GM18511 (cell line): ENCODE measurements around the gene CAMK2D.

Source experiments
- ATAC-seq: cut with Tn5 transposase; IDR thresholded peaks from one replicate; pipeline ENCODE4 v1.9.1; 2021; ENCODE audit warnings: mild to moderate bottlenecking, moderate library complexity; ENCODE audit not compliant: unreplicated experiment

Gene CAMK2D

DNA sequence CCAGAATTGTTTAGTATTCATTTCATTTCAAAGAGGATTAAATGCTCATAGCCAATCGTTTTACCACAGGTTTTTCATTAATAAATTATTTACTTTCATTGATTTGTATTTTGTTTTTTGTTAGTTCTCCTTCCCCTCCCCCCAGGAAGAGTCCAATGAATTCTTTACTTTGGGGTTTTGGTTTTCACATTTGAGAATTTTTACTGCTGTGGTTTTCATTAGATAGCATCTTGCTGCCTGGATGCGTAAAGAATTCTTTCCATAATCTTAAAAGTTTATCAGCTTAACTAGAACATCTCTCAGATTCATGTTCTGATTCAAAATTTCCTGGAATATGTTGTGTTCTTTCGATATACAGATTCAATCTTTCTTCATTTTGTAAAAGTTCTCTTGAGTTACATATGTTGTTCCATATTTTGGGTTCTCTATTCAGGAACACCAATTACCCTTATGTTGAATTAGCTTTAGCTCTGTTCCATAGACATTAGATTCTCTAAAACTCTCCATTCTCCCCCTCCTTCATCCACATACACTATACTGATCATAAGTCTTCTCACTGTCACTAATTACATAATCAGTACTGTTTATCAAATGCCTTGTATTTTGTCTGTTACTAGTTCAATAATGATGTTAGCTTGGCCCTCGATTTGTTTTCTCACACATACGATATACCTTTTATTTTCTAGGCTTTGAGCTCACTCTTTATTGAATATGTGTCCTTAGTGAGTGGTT lies 184.4 kb downstream of the CAMK2D start:
- no peak for ATAC-seq

DNA sequence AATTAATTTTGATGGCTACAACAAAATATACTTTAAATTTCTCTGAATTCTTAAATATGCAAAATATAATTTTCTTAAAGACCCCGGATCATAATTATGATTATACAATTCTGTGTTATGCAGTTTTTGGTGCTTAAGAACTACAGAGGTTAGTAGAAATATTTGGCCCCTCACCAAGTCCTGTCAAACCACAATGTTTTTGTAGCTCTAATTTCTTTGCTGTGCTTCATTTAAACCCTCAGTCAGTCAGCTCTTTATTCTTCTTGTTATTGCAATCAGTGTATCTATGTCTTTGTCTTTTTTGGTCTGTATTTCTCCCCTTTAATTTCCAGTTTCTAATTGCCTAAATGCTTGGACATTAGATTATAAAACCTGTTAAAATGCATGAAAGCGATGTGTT lies 186.1 kb downstream of the CAMK2D start:
- ATAC-seq = no peak

DNA sequence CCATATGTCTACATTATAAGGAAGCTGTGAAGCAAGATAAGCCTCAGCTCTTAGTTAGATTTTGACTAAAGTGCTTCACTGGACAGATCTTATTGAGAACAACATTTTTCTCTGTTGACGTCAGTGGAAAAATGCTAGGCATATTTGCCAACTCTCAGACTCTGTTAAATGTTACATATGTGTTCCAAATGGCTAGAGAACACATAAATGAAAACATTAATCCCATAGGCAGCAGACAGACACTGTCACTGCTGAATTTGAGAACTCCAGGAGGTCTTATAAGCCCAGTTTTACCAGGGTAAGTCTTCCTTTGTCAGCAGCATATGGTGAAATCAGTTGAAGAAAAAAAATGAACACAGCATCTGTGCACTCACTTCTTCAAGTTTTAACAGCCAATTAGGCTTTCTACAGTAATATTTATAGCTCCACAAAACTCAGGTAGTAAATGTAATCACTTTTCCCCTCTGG lies 186.9 kb downstream of the CAMK2D start:
- ATAC-seq = no peak

DNA sequence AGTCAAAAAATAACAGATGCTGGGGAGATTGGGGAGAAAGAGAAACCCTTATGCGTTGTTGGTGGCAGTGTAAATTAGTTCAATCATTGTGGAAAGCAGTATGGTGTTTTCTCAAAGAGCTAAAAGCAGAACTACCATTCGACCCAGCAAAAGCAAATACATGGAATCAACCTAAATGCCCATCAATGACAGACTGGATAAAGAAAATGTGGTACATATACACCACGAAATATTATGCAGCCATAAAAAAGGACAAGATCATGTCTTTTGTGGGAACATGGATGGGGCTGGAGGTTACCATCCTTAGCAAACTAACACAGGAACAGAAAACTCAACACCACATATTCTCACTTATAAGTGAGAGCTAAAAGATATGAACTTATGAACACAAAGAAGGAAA lies 188.9 kb downstream of the CAMK2D start:
- no peak for ATAC-seq

DNA sequence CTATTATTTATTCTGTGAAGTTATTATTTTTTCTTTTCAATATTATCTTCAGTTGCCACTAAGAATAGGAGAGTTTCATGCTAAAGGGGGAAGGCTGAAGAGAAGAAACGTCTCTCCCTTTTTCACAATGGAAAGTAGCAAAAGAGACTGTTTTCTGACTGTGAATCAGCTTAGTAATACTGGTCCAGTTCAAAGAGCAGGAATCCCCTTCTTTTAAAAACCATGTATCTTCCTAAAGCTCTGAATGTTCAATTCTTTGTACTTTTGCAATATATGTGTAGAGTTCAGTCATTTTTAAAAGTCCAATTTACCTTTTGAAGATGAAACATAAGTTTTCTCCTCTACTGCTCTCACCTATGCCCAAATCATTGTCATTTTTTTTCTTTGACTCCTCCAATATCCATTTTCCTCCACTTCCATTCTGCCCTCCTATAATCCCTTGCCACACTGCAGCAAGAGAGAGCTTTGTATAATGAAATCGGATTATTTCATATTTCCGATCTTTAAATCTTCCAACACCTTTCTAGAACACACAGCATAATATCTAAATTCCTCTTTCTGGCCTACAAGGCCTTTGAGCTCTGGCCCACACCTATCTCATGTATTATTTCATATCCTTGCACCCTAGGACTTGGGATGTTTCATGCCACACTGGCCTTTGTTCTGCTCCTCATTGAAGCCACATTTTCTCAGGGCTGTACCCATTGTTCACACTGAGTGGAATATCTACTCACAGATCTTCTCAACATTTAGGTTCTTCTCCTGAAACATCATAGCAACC lies 195.3 kb downstream of the CAMK2D start:
- no peak for ATAC-seq

DNA sequence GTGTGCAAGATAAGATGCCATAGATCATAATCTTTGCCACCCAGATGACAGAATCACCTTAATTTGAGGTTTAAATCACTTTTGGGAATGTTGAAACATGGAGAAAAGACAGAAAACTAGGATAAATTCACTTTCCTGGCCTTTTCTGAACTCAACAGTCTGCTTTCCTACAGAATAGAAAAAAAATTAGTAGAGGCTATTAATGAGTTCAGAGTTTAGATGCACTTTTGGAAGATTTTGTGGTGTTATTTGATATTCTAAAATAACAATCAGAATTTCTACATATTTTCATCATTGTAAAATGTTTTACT lies 195.9 kb downstream of the CAMK2D start:
- ATAC-seq = no peak

DNA sequence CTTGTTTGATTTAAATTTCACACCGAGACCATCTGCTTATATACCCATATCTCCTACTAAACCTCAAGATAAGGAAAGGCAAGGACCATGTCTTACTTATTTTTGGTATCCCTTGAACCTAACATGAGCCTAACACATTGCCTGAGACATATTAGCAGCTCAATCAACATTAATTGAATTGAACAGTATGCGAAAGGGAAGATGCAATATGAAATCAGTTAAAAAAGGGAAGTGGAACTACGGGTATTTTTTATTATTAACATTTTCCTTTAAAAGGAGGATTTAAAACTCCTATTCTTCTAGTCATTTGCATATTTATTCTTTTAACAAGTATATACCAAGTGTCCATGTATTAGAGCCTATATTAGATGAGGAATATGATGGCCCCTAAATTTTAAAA lies 197.0 kb downstream of the CAMK2D start:
- peak; percentile 39 for ATAC-seq

DNA sequence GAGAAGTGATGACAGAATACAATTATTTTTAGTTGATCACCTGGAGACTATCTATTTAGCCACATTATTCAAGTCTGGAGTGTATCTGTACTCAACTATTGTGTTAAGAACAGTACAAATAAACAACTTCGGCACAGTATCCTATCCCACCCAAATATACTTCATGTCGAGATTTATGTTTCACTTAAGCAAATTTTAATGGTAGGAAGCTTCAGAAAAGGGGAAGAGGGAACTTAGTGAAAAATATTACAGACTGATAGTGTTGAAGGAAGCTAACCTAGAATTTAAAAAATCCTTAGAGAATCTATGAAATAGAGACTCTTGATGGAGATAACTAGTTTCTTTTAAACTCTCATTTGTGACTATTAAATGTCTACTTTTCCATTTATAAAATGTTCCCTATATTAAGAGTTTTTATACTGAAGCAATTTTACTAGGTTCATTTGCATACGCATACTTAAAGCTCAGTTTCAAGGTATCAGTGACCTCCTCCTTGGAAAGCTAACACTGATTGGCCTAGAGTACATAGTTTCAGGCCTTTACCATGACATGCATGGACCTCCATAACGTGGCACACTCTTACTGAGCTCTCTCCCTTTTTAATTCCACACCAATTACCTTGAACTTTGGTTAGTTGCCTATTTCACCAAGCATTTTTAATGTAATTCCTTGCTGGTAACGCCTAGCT lies 197.7 kb downstream of the CAMK2D start:
- no peak for ATAC-seq

DNA sequence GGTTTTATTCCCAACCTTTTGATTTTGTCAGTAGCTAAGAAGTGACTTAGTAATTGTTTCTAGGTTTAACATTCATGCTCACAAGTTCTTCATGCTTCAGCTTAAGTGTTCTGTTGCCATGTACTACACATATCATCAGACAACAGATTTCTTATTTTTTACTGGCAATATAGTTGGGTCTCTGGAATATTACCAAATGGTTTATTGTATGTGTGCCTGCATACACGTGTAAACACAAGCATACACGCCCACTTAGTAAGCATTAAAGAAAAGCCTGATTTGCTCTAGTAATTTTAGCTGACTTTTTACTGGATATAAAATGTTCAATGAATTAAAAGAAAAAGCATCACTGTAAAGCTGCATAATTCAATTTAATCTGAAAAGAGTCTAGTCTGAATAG lies 199.8 kb downstream of the CAMK2D start:
- no peak for ATAC-seq

DNA sequence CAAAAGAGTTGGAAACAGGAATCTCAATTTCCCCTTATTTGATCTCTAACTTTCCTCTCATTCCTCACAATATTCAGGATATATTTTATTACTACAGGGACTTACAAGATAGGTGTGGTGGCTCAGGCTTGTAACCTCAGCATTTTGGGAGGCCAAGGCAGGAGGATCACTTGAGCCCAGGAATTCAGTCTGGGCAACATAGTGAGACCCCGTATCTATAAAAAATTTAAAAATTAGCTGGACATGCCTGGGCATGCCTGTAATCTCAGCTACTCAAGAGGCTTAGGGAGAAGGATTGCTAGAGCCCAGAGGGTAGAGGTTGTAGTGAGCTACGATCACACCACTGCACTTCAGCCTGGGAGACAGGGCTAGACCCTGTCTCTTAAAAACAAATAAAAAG lies 200.4 kb downstream of the CAMK2D start:
- no peak for ATAC-seq

DNA sequence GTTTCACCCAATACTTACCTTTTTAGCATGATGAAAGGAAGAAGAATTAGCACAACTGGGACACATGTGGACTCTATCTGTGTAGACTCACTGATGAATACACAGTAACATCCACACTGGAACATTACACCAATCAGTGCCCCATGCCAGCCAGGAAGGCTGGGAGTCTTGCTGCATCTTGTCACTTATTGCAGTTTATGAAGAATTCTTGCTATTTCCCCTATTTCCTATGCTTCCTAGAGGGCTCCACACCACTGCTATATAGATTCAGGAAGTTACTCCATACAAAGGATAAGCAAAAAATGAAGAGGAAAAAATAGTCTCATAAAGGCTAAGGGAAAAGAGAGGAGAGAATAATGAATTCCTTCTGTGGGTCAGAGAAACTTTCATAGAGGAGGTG lies 201.0 kb downstream of the CAMK2D start:
- no peak for ATAC-seq

DNA sequence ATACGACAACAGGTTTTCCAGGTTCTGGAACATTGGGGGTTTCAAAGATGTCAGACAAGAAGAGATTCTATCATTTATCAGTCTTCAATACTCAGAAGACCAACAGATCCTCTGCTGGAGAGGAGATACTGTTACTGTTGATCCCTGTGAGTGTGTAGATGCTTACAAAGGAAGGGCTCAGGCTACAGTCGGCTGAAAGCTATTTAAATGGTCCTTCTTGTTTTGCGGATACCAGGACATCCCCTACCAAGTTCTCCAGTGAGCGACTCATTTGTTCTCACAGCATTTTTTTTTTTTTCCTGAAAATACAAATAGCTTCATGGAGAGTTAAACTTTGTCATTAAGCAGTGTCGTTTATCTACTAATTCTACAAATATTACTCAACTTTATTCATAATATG lies 201.6 kb downstream of the CAMK2D start:
- no peak for ATAC-seq

DNA sequence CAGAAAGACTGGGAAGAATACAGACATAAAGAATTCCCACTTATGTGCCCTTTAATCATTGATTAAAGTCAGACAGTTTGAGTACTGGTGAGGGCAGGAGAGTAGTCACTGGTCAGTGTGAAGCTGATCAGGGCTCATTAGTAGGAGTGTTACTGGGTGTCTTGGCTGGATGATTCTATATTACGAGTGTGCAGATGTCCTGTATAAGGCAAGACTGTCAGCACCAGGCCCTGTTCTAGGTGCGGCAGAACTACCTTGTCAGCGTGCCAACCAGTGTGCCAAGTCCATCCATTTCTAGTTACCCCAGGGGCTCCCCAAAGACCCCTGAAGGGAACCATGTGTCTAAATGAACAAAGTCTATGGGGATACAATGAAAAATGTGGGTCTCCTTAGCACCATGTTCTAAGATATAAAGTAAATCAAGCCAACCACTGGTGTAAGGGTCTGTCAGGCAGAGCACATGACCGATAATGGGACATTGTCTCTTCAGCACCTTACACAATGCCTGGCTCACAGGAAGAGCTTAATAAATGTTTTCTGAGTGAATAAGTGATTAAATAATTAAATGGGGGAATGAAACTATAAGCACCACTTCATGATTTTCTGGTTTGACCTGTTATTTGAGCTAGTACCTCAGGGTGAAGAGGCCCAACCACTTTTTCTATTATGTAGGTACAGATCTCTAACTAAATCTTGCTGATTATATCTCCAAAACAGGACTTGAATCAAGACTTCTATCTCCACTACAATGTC lies 205.0 kb downstream of the CAMK2D start:
- ATAC-seq = no peak

DNA sequence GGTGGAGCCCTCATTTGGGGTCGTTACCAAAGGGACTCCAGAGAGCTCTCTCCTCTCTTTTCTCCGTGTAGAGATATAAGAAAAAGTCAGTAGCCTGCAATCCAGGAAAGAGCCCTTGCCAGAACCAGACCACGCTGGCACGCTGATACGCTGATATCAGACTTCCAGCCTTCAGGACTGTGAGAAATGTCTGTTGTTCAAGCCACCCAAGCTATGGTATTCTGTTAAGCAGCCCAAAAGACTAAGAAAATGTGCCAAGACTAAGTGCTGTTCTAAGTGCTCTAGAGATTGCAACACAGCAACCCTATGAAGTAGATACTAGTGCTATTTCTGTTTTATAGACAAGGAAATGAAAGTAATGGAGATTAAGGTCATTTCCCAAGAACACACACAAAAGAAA lies 205.7 kb downstream of the CAMK2D start:
- no peak for ATAC-seq

DNA sequence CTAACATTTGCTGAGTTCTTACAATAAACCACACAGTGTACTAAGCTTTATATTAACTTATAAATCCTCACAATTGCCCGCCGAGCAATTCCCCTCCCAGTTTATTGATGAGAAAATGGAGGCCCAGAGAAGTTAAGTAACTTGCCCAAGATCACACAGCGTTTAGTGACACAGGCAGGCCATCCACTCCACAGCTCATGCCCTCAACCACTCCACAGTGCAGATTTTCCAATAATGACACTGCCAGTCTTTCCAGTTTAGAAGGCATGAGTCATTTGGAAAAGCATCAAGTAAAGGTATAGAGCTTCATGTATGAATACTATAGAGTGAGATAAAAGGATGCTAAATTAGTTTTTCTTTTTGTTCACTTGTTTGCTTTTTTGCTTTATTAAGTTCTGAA lies 208.5 kb downstream of the CAMK2D start:
- ATAC-seq = no peak

DNA sequence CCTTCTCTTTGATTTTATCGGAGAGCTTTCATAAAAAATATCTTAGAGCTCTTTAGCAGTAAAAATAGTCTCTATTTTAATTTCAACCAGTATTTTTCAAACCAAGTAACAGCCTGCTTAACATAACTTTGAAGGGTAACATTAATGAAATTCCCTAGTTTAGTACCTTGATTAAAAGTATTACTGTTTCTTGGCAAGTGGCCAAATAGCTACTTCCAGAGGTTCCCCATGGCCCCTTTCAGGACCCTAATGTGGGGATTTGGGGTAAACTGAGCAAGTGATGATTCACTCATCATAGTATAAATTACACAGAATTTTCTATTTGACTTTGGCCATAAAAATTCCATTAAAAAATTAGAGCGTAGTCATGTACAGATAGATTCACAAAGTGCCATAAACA lies 211.0 kb downstream of the CAMK2D start:
- no peak for ATAC-seq

DNA sequence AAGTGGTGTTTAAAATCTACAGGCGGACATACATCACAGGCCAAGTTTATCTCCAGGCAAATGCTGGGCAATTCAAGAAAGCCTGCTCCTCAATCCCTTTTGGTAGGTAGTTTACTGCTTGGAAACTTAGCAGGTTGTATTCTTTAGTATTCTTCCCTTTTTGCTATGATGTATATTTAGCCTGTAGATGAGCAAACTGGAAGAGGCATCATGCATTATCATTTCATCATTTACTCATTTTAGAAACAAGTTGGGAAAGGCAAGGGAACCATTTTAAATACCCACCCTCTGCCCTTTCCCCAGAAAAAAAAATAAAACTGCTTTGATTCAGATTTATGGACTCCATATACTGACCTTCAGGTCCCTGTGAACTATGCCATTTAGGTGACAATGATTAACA lies 213.2 kb downstream of the CAMK2D start:
- ATAC-seq = no peak

DNA sequence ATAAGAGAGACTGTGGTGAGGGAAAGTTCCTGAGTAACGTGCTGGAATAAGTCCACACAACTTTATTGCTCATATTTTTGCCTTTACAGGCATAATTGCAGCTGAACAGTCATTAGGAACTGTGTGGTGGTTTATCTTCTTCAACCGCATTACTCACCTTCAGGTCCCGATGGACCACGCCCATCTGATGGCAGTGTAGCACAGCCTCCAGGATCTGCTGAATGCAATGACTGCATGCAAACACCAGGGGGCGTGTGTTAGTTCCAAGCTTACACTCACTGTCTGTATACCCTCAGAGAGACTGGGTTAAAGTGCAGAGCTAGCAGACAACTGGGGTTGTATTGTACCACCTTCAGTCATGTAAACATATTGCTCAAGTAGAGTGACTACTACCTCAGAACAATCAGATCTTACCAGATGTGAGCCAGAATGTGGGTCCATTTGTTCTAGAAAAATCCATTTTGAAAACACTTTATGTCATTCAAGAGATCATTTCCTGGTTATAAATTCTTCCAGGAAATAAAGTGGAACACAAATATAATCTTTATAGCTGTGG lies 214.0 kb downstream of the CAMK2D start:
- ATAC-seq = peak; percentile 97

DNA sequence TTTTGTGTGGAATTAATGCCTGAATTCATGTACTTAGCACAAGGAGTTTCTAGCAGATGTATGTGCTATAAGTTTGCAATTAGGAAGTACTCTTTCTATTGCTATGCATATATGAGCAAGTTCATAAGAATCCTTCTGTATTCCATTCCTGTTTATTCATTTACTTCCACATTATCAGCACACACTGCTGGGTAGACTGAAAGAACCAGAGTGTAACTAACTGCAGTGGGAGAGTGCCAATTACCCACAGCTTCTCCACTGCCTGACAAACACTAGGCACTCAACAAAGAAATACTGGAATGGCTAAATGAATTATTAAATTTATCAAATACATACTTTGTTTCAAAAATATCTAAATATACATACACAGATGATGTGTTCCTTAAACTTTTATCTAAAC lies 219.6 kb downstream of the CAMK2D start:
- ATAC-seq = no peak

DNA sequence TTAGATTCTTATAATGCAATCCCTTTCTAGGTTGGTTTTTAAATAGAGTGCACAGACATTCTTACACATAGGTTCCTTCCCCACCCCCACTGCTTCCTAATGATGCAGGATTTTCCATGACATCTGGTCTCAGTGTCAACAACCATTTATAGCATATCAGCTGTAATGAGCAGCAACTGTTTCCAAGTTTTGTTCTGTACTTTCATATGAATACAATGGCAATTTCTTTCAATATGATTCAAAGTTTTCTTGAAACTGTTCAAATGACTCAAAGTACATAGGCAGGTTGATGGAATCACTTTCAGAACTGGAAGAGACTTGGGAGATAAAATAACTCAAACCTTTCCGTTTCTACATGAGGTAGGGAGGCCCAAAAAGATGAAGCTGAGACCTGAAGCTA lies 220.7 kb downstream of the CAMK2D start:
- no peak for ATAC-seq

DNA sequence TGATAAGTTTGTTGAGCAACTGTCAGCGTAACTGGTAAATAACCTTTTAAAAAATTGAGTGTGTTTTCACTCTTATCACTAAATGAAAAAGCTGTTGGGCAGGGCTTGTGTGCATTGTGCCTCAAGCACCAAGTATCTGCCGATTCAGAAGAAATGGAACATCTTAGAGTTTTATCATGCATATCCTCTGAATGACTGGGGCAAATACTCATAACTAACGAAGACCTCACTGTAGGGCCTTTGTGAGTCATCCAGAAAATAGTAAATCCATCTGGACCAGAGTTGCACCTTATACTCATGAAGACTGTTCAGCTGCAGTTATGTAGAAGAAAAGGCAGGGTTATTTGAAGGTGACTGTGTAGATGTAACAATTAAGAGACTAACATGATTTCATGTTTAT lies 222.1 kb downstream of the CAMK2D start:
- peak; percentile 86 for ATAC-seq
